Lung (tissue), 12 donors: Measurements from ENCODE around the gene KTI12. TPM values are rescaled to one million over a fixed set of nuclear protein-coding genes. Genes with fewer than 3 reads are reported as not detected.

Source experiments
- ATAC-seq: fragments of 200-7000 bp; cut with Tn5 transposase; one replicate; pipeline ENCODE4 v1.9.1; 2020; ENCODE audit warnings: moderate number of reproducible peaks; ENCODE audit not compliant: insufficient read depth, low FRiP score
- DNase-seq, 3 donors: peaks; one replicate each; pipeline ENCODE4 v3.0.0-alpha.2; 2013 to 2017
- H3K27ac ChIP-seq, 2 donors: one replicate each; pipeline ENCODE4 v1.5.1; 2013; ENCODE audit warnings: mild to moderate bottlenecking in 2 of 2, moderate library complexity in 2 of 2, control low read depth in 1 of 2, inconsistent platforms in 1 of 2, low read depth in 1 of 2, low read length in 1 of 2
- H3K27me3 ChIP-seq, 3 donors: one replicate each; pipeline ENCODE4 v1.5.1; 2013; ENCODE audit warnings: low read length in 2 of 3; ENCODE audit not compliant: control insufficient read depth in 3 of 3, insufficient read depth in 3 of 3
- H3K36me3 ChIP-seq, 4 donors: one replicate each; pipeline ENCODE4 v1.5.1; 2013; ENCODE audit warnings: low read length in 4 of 4, mild to moderate bottlenecking in 1 of 4, moderate library complexity in 1 of 4; ENCODE audit not compliant: control insufficient read depth in 4 of 4, insufficient read depth in 4 of 4
- H3K4me1 ChIP-seq, 5 donors: one replicate each; pipeline ENCODE4 v1.5.1; 2013; ENCODE audit warnings: low read length in 5 of 5, mild to moderate bottlenecking in 2 of 5, moderate library complexity in 1 of 5; ENCODE audit not compliant: control insufficient read depth in 5 of 5, insufficient read depth in 5 of 5
- H3K4me3 ChIP-seq: one replicate; pipeline ENCODE4 v1.5.1; 2013; ENCODE audit warnings: mild to moderate bottlenecking, control low read depth, moderate library complexity
- H3K9ac ChIP-seq, 2 donors: one replicate each; pipeline ENCODE4 v1.5.1; 2013; ENCODE audit warnings: low read length in 2 of 2, control low read depth in 1 of 2; ENCODE audit not compliant: insufficient read depth in 1 of 2
- H3K9me3 ChIP-seq, 4 donors: one replicate each; pipeline ENCODE4 v1.5.1; 2013; ENCODE audit warnings: low read length in 3 of 4, mild to moderate bottlenecking in 1 of 4, moderate library complexity in 1 of 4; ENCODE audit not compliant: control insufficient read depth in 4 of 4, insufficient read depth in 3 of 4
- WGBS, 2 donors: extraction: QIAGEN DNeasy Blood & Tissue Kit; methylation state at CpG; one replicate each; pipeline ENCODE4 v1.1.7; 2013; 5-methylcytosine and 5-hydroxymethylcytosine counted together
- polyA plus RNA-seq, 2 donors: library from polyadenylated mRNA; stranded (reverse); fragments of 200-250 nt; gene quantifications; one replicate each; pipeline ENCODE4 v1.2.1, GENCODE V29; 2013
- total RNA-seq, 2 donors: library from RNA; depleted of rRNA in 1 of 2; stranded (reverse); fragments of >200 nt in 1 of 2; gene quantifications; one replicate each; pipeline ENCODE4 v1.2.1, GENCODE V29; 2014 to 2021
- TF ChIP-seq, protein P1 (sequence below): IDR thresholded peaks from 2 replicates; pipeline ENCODE4 v1.5.1; 2012; ENCODE audit warnings: mild to moderate bottlenecking; ENCODE audit errors: control extremely low read depth, extremely low read depth
- donor health status: control.
- donor health status: control.
- donor health status: Bipolar disorder and iron deficiency.
- donor health status: healthy.
- donor health status: DM: yes; HTN: yes; CAD: no.

KTI12 gene
- total and polyA plus RNA-seq, 4 donors: 4.8 to 11.3 (median 7.5) TPM

- Histone ChIP-seq H3K4me1 (peaks cover 0 to 3% (median 0%) of the 10 kb centered on the region in 5 donors), H3K27me3 (peaks cover 0 to 5% (median 3%) of the 10 kb centered on the region in 3 donors), H3K27ac (no peak overlapping the region), H3K4me3 (no peak overlapping the region), H3K9ac (no peak overlapping the region), H3K9me3 (no peaks in the 10 kb centered on the region), H3K36me3 (no peaks in the 10 kb centered on the region)
- DNase-seq (no peak), ATAC-seq (no peak)
- 59 to 74% methylated on average over 4 of the region's 4 CpGs for WGBS, 2 donors
- TF ChIP-seq, protein P1, sequence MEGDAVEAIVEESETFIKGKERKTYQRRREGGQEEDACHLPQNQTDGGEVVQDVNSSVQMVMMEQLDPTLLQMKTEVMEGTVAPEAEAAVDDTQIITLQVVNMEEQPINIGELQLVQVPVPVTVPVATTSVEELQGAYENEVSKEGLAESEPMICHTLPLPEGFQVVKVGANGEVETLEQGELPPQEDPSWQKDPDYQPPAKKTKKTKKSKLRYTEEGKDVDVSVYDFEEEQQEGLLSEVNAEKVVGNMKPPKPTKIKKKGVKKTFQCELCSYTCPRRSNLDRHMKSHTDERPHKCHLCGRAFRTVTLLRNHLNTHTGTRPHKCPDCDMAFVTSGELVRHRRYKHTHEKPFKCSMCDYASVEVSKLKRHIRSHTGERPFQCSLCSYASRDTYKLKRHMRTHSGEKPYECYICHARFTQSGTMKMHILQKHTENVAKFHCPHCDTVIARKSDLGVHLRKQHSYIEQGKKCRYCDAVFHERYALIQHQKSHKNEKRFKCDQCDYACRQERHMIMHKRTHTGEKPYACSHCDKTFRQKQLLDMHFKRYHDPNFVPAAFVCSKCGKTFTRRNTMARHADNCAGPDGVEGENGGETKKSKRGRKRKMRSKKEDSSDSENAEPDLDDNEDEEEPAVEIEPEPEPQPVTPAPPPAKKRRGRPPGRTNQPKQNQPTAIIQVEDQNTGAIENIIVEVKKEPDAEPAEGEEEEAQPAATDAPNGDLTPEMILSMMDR: no peak
These were observed 29.7 kb downstream of the KTI12 start for GRCh38 chr1:52003877-52004276.

DNA sequence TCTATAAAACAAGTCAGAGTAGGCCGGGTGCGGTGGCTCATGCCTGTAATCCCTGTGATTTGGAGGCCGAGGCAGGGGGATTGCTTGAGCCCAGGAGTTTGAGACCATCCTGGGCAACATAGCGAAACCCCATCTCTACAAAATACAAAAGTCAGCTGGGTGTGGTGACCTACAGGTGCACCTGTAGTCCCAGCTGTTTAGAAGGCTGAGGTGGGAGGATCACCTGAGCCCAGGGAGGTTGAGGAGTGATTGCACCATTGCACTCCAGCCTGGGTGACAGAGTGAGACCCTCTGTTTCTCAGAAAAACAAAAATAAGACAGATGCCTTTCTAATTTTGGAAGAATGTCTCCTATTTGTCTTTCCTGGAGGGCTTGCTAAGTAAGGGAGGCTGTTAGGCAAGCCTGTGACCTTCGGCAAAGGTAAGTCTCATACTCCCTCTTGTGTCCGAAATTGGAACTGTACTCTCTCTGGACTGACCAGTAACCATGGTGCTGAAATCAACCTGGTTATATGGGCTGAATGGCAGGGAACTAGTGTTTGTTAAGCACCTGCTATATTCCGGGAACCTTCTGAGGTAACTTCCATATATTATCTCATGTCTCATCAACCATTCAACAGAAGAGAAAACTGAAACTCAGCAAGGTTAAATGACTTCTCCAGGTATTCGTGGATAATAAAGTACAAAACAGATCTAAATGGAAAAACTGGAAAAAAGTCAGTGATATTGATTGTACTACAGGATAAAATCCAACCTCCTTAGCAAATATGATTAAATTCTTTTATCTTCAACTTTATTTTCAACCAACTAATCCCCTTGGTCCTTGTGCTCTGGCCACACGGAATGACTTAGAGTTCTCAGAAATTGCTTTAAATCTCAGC is 31.3 kb downstream of the KTI12 start:
- ATAC-seq (peak; percentile 83), DNase-seq (peak; percentile 57 to 91 (median 82))
- 52 to 56% methylated on average over 9 of the region's 9 CpGs for WGBS, 2 donors

DNA sequence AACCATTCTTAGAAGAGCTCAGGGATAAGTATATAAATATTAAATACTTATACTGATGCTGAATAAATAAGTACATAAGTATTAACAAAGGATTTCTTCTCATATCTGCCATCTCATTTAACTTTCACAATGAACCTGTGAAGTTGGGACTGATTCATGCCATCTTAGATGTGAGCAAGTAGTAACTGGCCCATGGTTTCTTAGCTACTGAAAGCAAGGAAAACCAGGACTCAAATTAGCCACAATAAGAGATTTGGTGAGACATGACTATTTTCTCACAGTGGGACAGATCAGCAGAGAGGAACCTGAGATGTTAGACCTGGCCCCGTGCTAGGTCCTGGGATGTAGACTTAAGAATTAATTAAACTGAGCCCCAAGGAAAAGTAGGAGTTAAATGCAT is 34.9 kb downstream of the KTI12 start:
- H3K4me1 ChIP-seq: no peaks in the 10 kb centered on the region
- no peak overlapping the region for H3K4me3 ChIP-seq
- DNase-seq: no peak
- no peaks in the 10 kb centered on the region for H3K9me3 ChIP-seq
- peaks cover 0 to 10% (median 0%) of the 10 kb centered on the region in 3 donors for H3K27me3 ChIP-seq
- TF ChIP-seq, protein P1: no peak
- ATAC-seq: no peak
- H3K36me3 ChIP-seq: no peaks in the 10 kb centered on the region
- H3K27ac ChIP-seq: no peak overlapping the region
- H3K9ac ChIP-seq: no peak overlapping the region
- WGBS, 2 donors: 79 to 94% methylated on average over 1 of the region's 1 CpG

More for the DNA sequence above, 31.3 kb downstream of the KTI12 start:
- Histone ChIP-seq H3K36me3 (no peaks in the 10 kb centered on the region), H3K27me3 (peaks cover 0 to 5% (median 2%) of the 10 kb centered on the region in 3 donors), H3K27ac (no peak overlapping the region), H3K9ac (no peak overlapping the region), H3K4me3 (no peak overlapping the region), H3K4me1 (peaks cover 0 to 3% (median 0%) of the 10 kb centered on the region in 5 donors), H3K9me3 (no peaks in the 10 kb centered on the region)
- TF ChIP-seq, protein P1: peak; percentile 82
